Measurements from ENCODE around the gene FAM221B.

FAM221B gene

GRCh38 chr9:35790385-35791296 lies 37.9 kb downstream of the FAM221B start:
- peak; percentile 72 for DNase-seq (ENCODE audit: low spot score)

DNA sequence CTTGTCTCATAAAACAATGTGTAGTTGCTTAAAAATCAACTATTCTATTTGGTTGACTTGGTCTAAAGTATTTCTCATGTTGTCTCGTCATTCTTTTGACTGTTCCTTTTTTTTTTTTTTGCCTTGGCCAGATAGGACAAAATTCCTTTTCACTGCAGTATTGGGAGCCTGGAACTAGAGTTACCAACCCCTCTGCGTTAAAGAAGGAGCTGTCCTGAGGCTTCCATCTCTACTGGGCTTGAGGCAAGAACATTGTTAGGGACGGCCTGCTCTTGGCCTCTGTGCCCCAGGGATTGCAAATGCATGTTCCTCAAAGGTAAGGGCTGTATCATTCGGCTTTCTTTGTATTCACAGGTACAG lies 38.5 kb downstream of the FAM221B start:
- no peak for DNase-seq (ENCODE audit: low spot score)

DNA sequence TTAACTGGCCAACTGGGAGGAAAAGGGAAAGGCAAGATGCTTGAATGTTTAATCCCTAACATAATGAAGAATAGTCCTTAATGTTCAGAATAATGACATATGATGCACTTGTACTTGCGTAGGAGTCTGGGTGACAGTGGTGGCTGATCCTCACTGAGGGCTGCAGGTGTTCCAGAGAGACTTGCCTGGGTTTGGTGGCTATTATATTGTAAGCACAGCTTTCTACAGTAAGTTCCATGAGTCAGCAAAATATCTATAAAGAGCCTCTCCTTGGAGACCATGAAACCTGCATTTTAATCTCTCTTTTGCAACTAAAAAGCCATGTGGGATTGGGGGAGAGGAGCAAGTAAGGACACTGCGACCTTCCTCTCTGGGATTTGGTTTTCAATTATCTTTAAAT lies 39.0 kb downstream of the FAM221B start:
- DNase-seq (ENCODE audit: low spot score) = no peak

DNA sequence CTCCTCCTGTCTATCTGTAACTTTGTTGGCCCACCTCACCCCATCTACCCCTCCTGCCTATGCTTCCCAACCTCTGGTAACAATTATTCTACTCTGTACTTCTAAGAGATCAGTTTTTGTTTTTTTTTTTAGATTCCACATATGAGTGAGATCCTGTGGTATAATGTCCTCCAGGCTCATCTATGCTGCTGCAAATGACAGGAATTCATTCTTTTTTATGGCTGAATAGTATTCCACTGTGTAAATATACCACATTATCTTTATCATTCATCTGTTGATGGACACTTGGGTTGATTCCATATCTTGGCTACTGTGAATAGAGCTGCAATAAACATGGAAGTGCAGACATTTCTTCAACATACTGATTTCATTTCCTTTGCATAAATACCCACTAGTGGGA lies 45.1 kb downstream of the FAM221B start:
- DNase-seq (ENCODE audit: low spot score) = no peak

GRCh38 chr9:35781066-35781465 lies 47.5 kb downstream of the FAM221B start:
- DNase-seq (ENCODE audit: low spot score) = no peak

DNA sequence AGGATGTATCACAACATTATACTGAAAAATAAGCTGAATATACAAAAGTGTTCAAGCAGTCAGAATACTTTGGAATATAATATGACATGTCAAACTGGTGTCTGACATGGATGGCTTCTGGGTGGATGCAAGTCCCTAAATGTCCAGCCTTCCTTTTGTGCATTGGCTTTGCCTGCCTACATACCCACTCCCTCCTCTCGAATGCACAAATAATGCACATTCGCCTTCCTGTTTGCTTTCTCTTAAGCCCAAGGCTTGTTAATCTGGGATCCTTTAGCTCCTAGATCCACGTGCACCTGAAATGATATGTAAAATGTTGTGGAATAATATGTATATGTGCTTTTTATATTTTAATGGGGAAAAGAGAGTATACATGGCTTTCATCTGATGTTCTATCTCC lies 50.0 kb downstream of the FAM221B start:
- DNase-seq (ENCODE audit: low spot score) = no peak

DNA sequence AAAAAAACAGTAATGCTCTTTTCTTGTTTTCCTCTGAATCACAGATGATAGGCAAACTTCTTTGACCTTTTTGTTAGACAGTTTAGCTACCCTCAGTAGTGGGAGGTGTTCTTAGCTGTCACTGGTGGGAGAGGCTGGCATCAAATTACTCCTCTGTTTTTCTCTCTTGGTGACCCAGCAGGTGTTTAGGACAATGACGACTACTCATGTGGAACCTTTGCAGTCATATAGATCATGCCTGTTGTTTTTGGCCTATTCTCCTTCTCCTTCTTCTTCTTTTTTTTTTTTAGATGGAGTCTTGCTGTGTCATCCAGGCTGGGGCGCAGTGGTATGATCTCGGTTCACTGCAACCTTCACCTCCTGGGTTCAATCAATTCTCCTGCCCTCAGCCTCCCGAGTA lies 52.5 kb downstream of the FAM221B start:
- no peak for DNase-seq (ENCODE audit: low spot score)

DNA sequence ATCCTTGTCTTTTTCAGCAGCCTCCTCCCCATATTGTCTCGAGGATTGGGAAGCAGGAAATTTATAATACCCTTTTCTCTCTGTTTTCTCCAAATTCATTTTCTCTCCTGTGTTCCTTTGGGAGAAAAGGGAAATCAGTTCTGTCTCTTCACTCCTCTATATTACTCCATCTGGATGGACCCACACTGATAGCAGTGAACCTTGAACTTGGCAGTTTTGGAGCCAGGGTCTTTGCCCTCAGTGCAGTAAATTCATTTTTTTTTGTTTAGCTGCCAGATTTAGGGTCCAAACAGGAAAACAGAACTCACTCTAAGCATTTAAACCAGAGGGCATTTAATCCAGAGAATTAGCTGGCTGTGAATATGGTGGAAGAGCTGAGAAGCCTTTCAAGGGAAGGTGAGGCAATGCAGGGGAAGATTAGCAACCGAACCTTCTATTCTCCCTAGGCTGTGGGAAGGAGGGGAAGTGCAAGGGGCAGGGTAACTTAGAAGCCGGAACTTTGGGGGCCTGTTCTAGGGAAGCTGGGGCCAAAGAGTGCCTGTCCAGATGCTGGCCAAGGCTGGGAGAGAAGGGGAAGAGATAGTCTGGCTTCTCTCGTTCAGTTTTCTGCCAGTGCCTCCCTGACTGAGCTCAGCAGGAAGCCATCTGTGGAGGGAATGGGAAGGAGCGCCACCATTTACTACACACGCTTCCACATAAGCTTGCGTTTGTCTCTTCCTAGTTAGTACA lies 53.5 kb downstream of the FAM221B start:
- no peak for DNase-seq (ENCODE audit: low spot score)

- DNase-seq (ENCODE audit: low spot score) = no peak
Measured at GRCh38 chr9:35771943-35772342, 56.6 kb downstream of the FAM221B start.

- DNase-seq (ENCODE audit: low spot score) = no peak
Measured at GRCh38 chr9:35771534-35771933, 57.0 kb downstream of the FAM221B start.

DNA sequence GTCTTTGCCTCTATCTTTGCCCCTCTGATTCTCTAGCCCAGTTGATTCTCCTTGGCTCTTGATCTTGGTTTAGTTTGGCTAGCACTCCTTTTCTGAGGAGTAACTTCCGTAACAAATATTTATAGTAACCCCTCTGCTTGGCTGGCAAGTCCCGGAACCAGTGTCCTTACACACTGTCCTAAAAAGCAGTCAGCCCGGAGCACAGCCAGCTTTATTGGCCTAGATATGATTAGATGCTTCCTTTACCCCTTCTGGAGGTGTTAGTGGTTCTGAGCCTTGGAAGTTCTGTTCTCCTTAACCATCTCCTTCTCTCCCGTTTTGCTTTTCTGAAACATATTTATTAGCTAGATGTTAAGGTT lies 57.5 kb downstream of the FAM221B start:
- no peak for DNase-seq (ENCODE audit: low spot score)

DNA sequence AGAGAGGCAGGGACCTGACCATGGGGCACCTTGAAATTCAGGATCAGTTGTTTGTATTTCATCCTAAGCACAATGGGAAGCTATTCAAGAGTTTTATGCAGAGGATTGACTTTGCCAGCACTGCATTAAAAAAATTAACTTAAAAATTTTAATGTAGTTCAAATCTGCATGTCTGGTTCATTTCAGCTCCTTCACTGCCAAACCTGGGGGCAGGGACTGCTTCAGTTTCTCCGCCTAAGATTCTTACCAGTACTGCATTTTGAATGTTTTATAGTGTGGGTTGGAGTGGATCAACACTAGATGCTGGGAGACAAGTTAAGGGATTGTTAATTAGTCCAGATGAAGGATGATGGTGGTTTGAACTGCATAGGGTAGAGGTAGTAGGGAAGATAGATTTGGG lies 58.8 kb downstream of the FAM221B start:
- DNase-seq (ENCODE audit: low spot score) = no peak

DNA sequence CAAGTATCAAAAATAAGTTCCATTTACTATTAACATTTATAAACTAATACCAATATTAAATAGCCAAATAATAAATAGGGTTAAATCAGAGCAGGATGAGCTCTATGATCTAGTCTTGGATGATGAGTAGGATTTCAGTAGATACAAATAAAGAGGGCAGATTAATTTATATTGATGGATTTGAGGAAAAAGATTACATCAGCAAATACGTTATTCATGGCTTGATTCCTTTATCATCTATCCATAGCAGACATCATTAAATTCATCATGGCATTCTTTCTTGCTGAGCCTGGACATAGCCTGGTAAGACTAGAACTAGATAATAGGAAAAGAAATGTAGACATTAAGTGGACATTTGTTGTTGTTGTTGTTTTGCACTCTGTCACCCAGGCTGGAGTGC lies 61.1 kb downstream of the FAM221B start:
- DNase-seq (ENCODE audit: low spot score) = no peak

GRCh38 chr9:35766997-35767396 lies 61.5 kb downstream of the FAM221B start:
- no peak for DNase-seq (ENCODE audit: low spot score)

All from CD4-positive, alpha-beta T cell treated with Interleukin-15 for 4 hours (primary cell).